Measurements from ENCODE around the gene EPPIN. TPM values are rescaled to one million over a fixed set of nuclear protein-coding genes. Genes with fewer than 3 reads are reported as not detected.

The EPPIN gene
- total and polyA plus RNA-seq, 2 of the 8 experiments (the other 6 are each of a cell fraction or from before 2014, with no cell fraction given) = 0.06 TPM; not detected in 1

DNA sequence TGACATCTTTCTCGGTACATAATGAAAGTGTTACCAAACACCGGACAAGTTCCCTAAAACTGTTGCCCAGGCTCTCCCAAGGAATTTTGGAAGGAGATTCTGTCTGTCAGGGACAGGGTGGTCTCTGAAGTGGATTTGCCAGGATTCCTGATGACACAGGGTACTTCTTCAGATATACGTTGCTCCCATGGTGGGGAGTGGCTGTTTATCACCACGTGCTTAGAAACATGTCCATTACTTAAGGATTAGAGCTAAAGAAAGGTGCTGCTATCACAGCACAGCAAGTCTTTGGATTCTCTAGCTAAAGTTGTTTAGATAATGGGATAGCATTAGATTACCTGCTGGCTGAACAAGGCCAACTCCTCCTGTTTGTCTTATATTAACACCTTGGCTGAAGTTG lies 38.1 kb downstream of the EPPIN start:
- Histone ChIP-seq H3K79me2 (ENCODE audit: control insufficient read depth in 1 of 2, insufficient read depth in 2 of 2, low read length in 2 of 2) (no peaks in the 10 kb centered on the region), H3K9me3 (ENCODE audit: insufficient read depth in 2 of 2, low read depth in 1 of 2, low read length in 1 of 2) (no peaks in the 10 kb centered on the region), H3K36me3 (ENCODE audit: control insufficient read depth in 2 of 4, insufficient read depth in 4 of 4, low read length in 3 of 4) (no peaks in the 10 kb centered on the region), H3K18ac (ENCODE audit: extremely low read depth, low read length) (no peak overlapping the region), H3K56ac (replicated peaks; ENCODE audit: insufficient read length, low read depth, low read length) (no peak overlapping the region), H3K27ac (ENCODE audit: low read depth, low read length) (no peak overlapping the region), H3K4me1 (replicated peaks in 1 of 4; ENCODE audit: control insufficient read depth in 3 of 4, insufficient read depth in 4 of 4, low read length in 3 of 4) (no peaks in the 10 kb centered on the region; a peak in 1 of 7 replicates), H4K91ac (replicated peaks; ENCODE audit: insufficient read length, low read length) (no peak overlapping the region), H2BK12ac (ENCODE audit: low read depth, low read length) (no peak overlapping the region), H2BK15ac (ENCODE audit: low read length) (no peak overlapping the region), H3K14ac (ENCODE audit: insufficient read length) (no peak overlapping the region), H3K79me1 (ENCODE audit: low read depth, low read length) (no peaks in the 10 kb centered on the region), H3K27me3 (replicated peaks in 1 of 4; ENCODE audit: control insufficient read depth in 3 of 4, extremely low read depth in 1 of 4, insufficient read depth in 3 of 4, low read length in 3 of 4) (no peaks in the 10 kb centered on the region), H3K23ac (ENCODE audit: insufficient read length) (no peak overlapping the region), H4K20me1 (replicated peaks in 1 of 2; ENCODE audit: control insufficient read depth in 1 of 2, insufficient read depth in 2 of 2, low read length in 2 of 2) (no peaks in the 10 kb centered on the region), H3K4me3 (ENCODE audit: extremely low read depth in 1 of 4, insufficient read depth in 2 of 4, low read depth in 3 of 4, low read length in 4 of 4) (no peak overlapping the region), H3K9ac (replicated peaks in 1 of 4; ENCODE audit: extremely low read depth in 1 of 4, low read depth in 3 of 4, low read length in 3 of 4) (no peak overlapping the region), H2BK20ac (ENCODE audit: low read length) (no peak overlapping the region), H2BK120ac (replicated peaks; ENCODE audit: low read depth, low read length) (no peak overlapping the region), H2BK5ac (ENCODE audit: low read depth, low read length) (no peak overlapping the region), H2AFZ (ENCODE audit: low read length) (no peak overlapping the region), H4K8ac (ENCODE audit: extremely low read depth, insufficient read depth, low read length) (no peak overlapping the region), H3K4me2 (ENCODE audit: insufficient read depth in 1 of 2, low read depth in 2 of 2, low read length in 2 of 2) (no peak overlapping the region), H3K23me2 (ENCODE audit: low read depth, low read length) (no peaks in the 10 kb centered on the region; the same call in 1 of the 2 replicates), H4K5ac (ENCODE audit: insufficient read length, low read depth, low read length) (no peak overlapping the region), H3K4ac (replicated peaks; ENCODE audit: insufficient read length, low read depth, low read length) (no peak overlapping the region), H2AK5ac (ENCODE audit: low read depth, low read length) (no peak overlapping the region)
- 88% methylated on average over 4 of the region's 4 CpGs; no CpG with 5 or more reads in 1 of the 2 experiments for WGBS, 2 experiments (ENCODE audit: extremely low coverage in 1 of 2, insufficient coverage in 1 of 2, insufficient read length in 1 of 2, insufficient replicate concordance in 2 of 2, low coverage in 1 of 2, low lambda C conversion rate in 2 of 2, missing lambda C conversion rate in 1 of 2)
- FAIRE-seq (no peak), DNase-seq (ENCODE audit: low read depth in 1 of 2, low spot score in 2 of 2) (no peak)
- POLR2A ChIA-PET (ENCODE audit: partially characterized antibody) = no interaction called here
- TF ChIP-seq RXRA (IDR thresholded peaks at IDR 0.05; ENCODE audit: insufficient read depth, low read depth, low read length) (no peak), SRF (IDR thresholded peaks at IDR 0.05; ENCODE audit: low read depth, low read length) (no peak), KDM1A (IDR thresholded peaks at IDR 0.05; ENCODE audit: borderline replicate concordance, low read length) (no peak), RBBP5 (IDR thresholded peaks at IDR 0.05; ENCODE audit: borderline replicate concordance, low read depth, low read length) (no peak)
- TF ChIP-seq, protein P1, sequence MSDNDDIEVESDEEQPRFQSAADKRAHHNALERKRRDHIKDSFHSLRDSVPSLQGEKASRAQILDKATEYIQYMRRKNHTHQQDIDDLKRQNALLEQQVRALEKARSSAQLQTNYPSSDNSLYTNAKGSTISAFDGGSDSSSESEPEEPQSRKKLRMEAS (IDR thresholded peaks at IDR 0.05) = no peak
- TF ChIP-seq, protein P2, sequence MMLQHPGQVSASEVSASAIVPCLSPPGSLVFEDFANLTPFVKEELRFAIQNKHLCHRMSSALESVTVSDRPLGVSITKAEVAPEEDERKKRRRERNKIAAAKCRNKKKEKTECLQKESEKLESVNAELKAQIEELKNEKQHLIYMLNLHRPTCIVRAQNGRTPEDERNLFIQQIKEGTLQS (IDR thresholded peaks at IDR 0.05; ENCODE audit: insufficient read depth, low read depth, low read length) = no peak
- TF ChIP-seq, protein P3, sequence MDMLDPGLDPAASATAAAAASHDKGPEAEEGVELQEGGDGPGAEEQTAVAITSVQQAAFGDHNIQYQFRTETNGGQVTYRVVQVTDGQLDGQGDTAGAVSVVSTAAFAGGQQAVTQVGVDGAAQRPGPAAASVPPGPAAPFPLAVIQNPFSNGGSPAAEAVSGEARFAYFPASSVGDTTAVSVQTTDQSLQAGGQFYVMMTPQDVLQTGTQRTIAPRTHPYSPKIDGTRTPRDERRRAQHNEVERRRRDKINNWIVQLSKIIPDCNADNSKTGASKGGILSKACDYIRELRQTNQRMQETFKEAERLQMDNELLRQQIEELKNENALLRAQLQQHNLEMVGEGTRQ (IDR thresholded peaks at IDR 0.05; ENCODE audit: low read length) = no peak
- CTCF ChIA-PET (ENCODE audit: partially characterized antibody) = interaction anchor here (0.7 to 1.2 kb wide), 3 partner anchors 29 to 280 kb away, joined by 3 read pairs; no protein-coding TSS in a partner anchor
